GM08714 (cell line): Measurements from ENCODE around the gene TAC4.

Experiments used
- H3K4me3 ChIP-seq: fragments of 200-500 bp; sonication (Bioruptor generic); 2 replicates; pipeline ENCODE4 v1.5.1; 2014; ENCODE audit warnings: mild to moderate bottlenecking, low read length, inconsistent platforms
- ZNF274 ChIP-seq: IDR thresholded peaks from 2 replicates; pipeline ENCODE4 v1.6.1; 2012; ENCODE audit warnings: mild to moderate bottlenecking, low read depth, low read length

The TAC4 gene

DNA sequence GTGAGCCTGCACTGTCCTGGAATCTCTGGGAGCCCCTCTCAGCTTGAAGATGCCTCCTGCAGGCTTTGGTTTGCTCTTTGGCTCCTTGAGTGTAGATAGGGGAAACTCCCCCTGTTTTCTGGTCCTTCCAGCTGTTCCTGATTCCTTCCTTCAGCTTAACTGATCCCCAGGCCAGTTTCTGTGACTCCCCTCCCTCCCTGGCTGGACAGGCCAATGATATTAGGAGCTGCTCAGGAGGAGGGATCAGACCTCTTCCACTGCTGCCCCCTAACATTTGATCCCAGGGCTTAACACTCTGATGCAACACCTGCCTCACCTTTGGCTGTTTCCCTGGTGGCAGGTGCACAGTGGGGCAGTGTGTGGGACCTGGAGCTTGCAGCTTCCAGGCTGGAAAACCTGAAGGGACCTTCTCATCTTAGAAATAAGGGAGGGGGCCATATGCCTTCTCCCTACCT lies at the start of gene TAC4:
TSS of gene TAC4 (minus strand) at position 51 of the 455 bp plus-strand sequence. CDS start 52 bp downstream, outside the sequence.
- TF ChIP-seq ZNF274, result no peak
- no peak within 1 kb of the TSS for H3K4me3 ChIP-seq

GRCh38 chr17:49896860-49897259 lies 49.0 kb upstream of the TAC4 start:
- H3K4me3 ChIP-seq, result no peak overlapping the region
- TF ChIP-seq ZNF274, result no peak

DNA sequence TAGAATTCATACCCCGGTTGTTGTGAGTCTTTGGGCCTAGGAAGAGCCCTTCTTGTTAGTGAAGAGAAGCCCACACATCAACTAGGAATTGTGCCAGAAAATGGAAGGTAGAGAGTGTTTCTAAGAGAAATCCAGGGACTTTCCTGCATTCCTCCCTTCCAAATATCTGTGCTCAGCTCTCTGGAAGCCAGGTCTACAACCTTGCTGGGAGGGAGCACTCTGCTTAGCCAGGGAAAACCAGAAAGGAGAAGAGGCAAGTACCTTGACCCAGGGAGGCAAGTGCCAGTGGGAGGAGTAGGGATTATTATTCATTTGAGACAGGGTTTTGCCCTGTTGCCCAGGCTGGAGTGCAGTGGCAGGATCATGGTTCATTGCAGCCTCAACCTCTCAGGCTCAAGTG lies 48.4 kb upstream of the TAC4 start:
- H3K4me3 ChIP-seq, result no peak overlapping the region
- no peak for TF ChIP-seq ZNF274

DNA sequence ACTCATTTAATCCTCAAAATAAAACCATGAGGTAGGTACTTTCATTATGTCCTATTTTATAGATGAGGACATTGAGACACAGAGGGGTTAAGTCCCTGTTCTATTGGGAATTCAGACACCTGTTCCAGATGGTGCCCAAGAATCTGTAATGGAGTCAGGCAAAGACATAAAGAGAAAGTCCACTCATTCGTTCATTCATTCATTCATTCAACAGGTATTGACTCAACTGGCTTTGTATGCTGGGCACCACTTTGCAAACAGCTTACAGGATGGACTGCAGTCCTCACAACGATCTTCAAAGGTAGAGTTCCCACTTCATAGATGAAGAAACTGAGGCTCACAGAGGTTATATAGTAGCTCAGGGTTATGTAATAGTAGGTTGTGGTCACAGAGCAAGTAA lies 47.9 kb upstream of the TAC4 start:
- H3K4me3 ChIP-seq, result no peak overlapping the region
- TF ChIP-seq ZNF274, result no peak

GRCh38 chr17:49894761-49895160 lies 46.9 kb upstream of the TAC4 start:
- no peak for TF ChIP-seq ZNF274
- H3K4me3 ChIP-seq, result no peak overlapping the region

GRCh38 chr17:49891694-49892389 lies 44.0 kb upstream of the TAC4 start:
- TF ChIP-seq ZNF274, result no peak
- H3K4me3 ChIP-seq, result no peak overlapping the region

DNA sequence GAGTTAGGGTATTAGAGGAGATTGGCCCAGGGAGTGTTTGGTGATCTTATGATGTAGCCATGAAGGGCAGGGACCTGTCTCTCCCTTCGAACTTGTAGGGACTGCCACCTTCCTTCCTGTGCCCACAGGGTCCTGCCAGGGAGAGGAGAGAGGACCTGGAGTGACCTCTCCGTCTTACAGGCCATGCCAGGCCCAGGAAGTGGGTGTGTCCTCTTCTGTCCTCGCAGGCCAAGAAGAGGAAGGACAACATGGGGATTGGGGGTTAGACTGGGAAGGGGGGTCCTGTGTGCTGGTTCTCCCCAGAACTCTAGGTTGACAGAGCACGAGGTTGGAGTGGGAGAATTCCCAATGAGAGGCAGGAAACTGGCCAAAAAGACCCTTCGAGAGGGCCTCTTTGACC lies 43.4 kb upstream of the TAC4 start:
- no peak overlapping the region for H3K4me3 ChIP-seq
- no peak for TF ChIP-seq ZNF274

- no peak overlapping the region for H3K4me3 ChIP-seq
- TF ChIP-seq ZNF274, result no peak
Observed at GRCh38 chr17:49890852-49891251, 43.0 kb upstream of the TAC4 start.

DNA sequence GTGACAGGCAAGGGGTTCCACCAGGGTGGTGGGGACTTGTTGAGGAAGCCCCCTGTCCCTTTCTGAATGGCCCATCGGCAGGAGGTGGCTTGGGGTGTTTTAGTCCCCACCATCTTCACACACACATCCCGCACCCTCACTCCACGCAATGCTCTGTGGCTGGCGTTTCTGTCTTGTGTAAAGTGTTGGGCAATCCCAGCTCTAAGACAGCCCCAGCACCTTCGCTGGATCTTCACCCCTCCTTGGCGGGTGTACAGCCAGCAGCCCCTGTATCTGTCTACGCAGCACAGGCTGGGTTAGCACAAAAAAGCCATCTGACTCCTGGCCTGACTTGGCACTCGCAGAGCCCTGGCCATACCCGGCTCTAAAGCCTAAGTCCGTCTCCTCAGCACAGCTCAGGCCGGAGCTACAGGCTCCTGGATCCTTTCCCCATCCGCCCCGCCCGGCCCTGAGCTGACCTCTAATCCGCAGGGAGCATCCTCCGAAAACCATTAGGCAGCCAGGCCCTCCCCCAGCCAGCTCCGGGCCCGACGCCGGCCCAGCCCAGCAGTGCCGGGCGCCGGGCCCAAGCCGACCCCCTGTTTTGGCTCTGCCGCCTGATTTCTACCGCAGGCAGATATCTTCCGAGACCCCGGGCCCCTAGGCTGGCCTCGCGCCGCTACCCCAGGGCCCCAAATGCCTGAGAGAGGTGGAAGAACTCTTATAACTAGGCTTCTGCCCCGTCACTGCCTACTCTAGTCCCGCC lies 42.4 kb upstream of the TAC4 start:
- no peak for TF ChIP-seq ZNF274
- no peak overlapping the region for H3K4me3 ChIP-seq

GRCh38 chr17:49889500-49889899 lies 41.6 kb upstream of the TAC4 start:
- TF ChIP-seq ZNF274, result no peak
- H3K4me3 ChIP-seq, result no peak overlapping the region

GRCh38 chr17:49887744-49888360 lies 40.0 kb upstream of the TAC4 start:
- H3K4me3 ChIP-seq, result no peak overlapping the region
- TF ChIP-seq ZNF274, result no peak

DNA sequence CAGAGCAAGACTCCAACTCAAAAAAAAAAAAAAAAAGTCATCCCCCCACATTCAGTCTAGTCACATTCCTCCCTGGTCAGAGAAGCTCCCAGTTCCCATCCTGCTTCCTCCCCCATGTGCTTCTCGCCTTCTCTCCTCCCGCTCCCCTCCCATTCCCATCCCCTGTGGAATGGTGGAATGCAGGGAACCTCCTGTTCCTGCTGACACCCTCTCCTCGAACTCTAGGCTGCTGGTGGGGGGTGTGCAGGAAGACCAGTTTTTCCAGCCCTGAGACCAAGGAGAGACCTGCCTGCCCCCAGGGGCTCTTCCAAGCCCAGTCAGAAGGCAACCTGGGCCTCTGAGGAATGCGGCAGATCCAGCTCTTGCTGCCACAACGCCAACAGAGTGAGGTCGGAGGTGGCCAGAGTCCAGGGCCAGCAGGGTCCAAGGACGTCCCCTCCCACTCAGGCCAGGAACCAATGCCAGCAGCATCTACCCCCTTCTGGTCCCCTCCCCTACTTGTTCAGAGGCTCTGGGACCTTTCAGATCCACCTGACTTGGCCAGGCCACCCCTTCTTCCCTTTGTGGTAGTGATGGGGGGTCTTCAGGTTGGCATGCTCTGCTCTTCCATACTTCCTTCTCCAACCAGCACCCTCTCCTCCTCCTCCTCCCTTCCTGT lies 39.3 kb upstream of the TAC4 start:
- H3K4me3 ChIP-seq, result no peak overlapping the region
- no peak for TF ChIP-seq ZNF274

DNA sequence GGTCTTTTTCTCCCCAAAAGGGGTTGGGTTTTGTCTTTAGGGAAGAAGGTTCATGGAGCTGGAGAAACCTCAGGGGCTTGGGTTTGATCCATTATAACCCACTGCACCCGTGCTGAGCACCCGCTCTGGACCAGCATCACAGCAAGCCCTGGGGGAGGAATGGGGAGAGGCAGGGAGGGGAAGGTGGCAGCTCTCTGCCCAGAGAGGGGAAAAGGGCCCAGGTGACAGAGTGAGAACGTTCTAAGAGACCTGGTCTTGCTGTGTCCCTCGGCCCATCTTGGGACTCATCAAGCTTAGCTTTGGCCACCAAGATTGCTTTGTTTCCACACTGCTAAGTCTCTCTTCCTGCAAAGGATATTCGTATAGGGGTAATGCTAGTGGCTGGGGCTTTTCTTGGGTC lies 38.2 kb upstream of the TAC4 start:
- no peak overlapping the region for H3K4me3 ChIP-seq
- TF ChIP-seq ZNF274, result no peak

- TF ChIP-seq ZNF274, result no peak
Observed at GRCh38 chr17:49882434-49882833, 34.6 kb upstream of the TAC4 start.

More at GRCh38 chr17:49882434-49882833, 34.6 kb upstream of the TAC4 start:
- no peak overlapping the region for H3K4me3 ChIP-seq
